Tibial nerve (tissue), 4 donors: ENCODE measurements around the gene SLC30A1. TPM values are rescaled to one million over a fixed set of nuclear protein-coding genes. Genes with fewer than 3 reads are reported as not detected.

Source experiments
- DNase-seq, 2 donors: peaks; one replicate each; pipeline ENCODE4 v3.0.0-alpha.2; 2019; ENCODE audit warnings: low spot score in 2 of 2
- H3K27ac ChIP-seq, 4 donors: fragments of 200-600 bp; sonication (generic) in 3 of 4; one replicate each; pipeline ENCODE4 v1.5.1; 2017 to 2019; ENCODE audit warnings: mild to moderate bottlenecking in 1 of 4
- H3K27me3 ChIP-seq, 2 donors: fragments of 200-600 bp; sonication (generic) in 1 of 2; one replicate each; pipeline versions ENCODE4 v1.5.1 to v1.6.0; 2017 to 2019
- H3K36me3 ChIP-seq, 3 donors: fragments of 200-600 bp; sonication (generic); one replicate each; pipeline ENCODE4 v1.5.1; 2018 to 2019
- H3K4me1 ChIP-seq, 4 donors: fragments of 200-600 bp; sonication (generic) in 3 of 4; one replicate each; pipeline ENCODE4 v1.5.1; 2017 to 2019
- H3K4me3 ChIP-seq, 4 donors: fragments of 200-600 bp; sonication (generic) in 3 of 4; one replicate each; pipeline ENCODE4 v1.5.1; 2017 to 2019; ENCODE audit warnings: mild to moderate bottlenecking in 1 of 4, moderate library complexity in 1 of 4
- H3K9me3 ChIP-seq, 4 donors: fragments of 200-600 bp; sonication (generic) in 3 of 4; one replicate each; pipeline ENCODE4 v1.5.1; 2017 to 2019
- CTCF ChIP-seq, 5 experiments: fragments of 200-600 bp in 3 of 5; fragments of 450-650 bp in 2 of 5; sonication (generic) in 3 of 5; IDR thresholded peaks; one replicate each; pipeline ENCODE4 v1.5.1; 2016 to 2019; ENCODE audit warnings: antibody characterized with exemption in 5 of 5, mild to moderate bottlenecking in 3 of 5, moderate library complexity in 2 of 5
- EP300 ChIP-seq, 2 donors: sonication (generic); formaldehyde crosslinking; IDR thresholded peaks; one replicate each; pipeline ENCODE4 v1.6.1; 2017; ENCODE audit warnings: antibody characterized with exemption in 2 of 2, mild to moderate bottlenecking in 1 of 2
- POLR2A ChIP-seq, 2 donors: fragments of 450-650 bp; IDR thresholded peaks; one replicate each; pipeline ENCODE4 v1.6.1; 2017; ENCODE audit warnings: antibody characterized with exemption in 2 of 2, mild to moderate bottlenecking in 2 of 2, moderate library complexity in 2 of 2
- WGBS, 2 donors: methylation state at CpG; one replicate each; pipeline ENCODE4 v1.1.5; 2018; 5-methylcytosine and 5-hydroxymethylcytosine counted together
- total RNA-seq, 4 donors: library from RNA; depleted of rRNA; stranded (reverse); fragments of >200 nt; gene quantifications; one replicate each; pipeline ENCODE4 v1.1.0, GENCODE V29; 2016

Gene SLC30A1
- total RNA-seq, 4 donors from 2014 or later: 11.7 to 17.9 (median 16.9) TPM

DNA sequence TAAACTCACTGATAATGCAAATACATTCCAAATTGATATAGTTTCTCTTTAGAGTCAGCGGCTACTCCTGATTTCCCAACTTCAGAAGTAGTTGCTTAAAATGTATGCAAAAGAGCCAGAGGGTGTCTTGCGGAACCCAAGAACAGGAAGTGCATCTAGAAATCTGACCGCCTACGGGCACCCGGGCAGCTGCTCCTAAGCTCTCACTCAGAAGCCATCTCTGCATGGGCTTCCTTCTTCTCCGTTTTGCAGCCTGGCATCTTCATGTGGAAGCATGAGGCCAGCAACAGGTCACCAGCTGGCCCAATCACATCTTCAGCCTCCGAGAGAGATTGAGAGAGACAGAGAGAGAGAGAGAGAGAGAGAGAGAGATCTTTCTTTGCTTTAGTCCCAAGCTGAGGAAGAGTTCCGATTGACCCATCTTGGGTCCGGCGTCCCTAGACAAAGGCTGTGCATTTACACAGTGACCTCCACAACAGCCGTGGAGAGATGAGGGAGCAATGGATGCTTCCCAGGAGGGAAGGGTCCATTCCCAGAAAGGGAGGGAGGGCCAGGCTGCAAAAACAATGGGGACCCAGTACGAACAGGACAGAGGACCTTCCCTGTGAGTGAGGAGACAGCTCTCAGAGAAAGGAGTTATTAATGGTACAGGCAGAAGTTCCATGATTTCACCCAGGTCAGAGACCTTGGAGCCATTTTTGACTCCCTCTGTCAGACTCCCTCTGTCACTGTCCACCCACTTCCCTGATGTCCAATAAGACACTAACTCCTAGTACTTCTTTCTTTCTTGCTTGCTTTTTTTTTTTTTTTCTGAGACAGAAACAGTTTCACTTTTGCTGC, 28.2 kb upstream of the SLC30A1 start:
- Histone ChIP-seq H3K27me3 (no peaks in the 10 kb centered on the region), H3K4me1 (peaks cover 0 to 27% (median 4%) of the 10 kb centered on the region in 4 donors), H3K9me3 (no peaks in the 10 kb centered on the region), H3K36me3 (no peaks in the 10 kb centered on the region), H3K4me3 (peak overlapping the region in 2 of 4 donors; percentile 21 to 25), H3K27ac (peak overlapping the region in 2 of 4 donors; percentile 4 to 36)
- no peak for TF ChIP-seq CTCF (IDR thresholded peaks at IDR 0.05)
- TF ChIP-seq EP300 (IDR thresholded peaks at IDR 0.05): peak in 1 of 2 donors; percentile 28
- no peak for TF ChIP-seq POLR2A (IDR thresholded peaks at IDR 0.05)
- no peak for DNase-seq
- WGBS, 2 donors: 68 to 74% methylated on average over 12 of the region's 12 CpGs

DNA sequence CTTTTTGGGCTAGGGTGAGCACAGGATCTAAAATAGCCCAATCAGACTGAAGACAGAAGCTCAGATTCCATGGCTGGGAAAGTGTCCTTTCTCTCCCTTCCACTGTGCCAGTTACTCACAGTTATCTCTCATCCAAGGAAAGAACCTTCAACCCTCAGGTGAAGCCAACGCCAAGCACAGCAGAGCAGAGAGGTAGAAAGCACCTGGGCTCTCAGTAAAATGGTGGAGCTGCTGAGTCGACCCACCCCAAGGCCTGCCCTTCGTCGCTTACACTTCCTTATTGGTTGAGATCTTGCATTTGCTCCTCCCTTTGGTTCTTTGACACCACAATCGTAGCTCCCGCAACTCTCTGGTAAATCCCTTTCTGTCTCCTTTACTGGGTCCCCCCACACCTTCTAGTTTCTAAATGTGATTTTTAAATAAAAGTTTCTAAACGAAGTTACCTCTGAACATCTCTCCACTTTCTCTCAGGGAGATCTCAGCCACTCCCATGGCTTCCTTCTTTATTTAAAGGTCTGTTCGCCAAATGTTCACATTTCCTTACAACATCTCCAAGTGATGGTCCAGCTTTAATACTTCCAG, 27.5 kb upstream of the SLC30A1 start:
- Histone ChIP-seq H3K27ac (peak overlapping the region in 2 of 4 donors; percentile 4 to 36), H3K9me3 (no peaks in the 10 kb centered on the region), H3K36me3 (no peaks in the 10 kb centered on the region), H3K27me3 (no peaks in the 10 kb centered on the region), H3K4me1 (peaks cover 0 to 21% (median 4%) of the 10 kb centered on the region in 4 donors), H3K4me3 (peak overlapping the region in 2 of 4 donors; percentile 21 to 25)
- no peak for DNase-seq
- 75 to 87% methylated on average over 8 of the region's 8 CpGs for WGBS, 2 donors
- TF ChIP-seq POLR2A (IDR thresholded peaks at IDR 0.05) (no peak), EP300 (IDR thresholded peaks at IDR 0.05) (no peak), CTCF (IDR thresholded peaks at IDR 0.05) (no peak)

DNA sequence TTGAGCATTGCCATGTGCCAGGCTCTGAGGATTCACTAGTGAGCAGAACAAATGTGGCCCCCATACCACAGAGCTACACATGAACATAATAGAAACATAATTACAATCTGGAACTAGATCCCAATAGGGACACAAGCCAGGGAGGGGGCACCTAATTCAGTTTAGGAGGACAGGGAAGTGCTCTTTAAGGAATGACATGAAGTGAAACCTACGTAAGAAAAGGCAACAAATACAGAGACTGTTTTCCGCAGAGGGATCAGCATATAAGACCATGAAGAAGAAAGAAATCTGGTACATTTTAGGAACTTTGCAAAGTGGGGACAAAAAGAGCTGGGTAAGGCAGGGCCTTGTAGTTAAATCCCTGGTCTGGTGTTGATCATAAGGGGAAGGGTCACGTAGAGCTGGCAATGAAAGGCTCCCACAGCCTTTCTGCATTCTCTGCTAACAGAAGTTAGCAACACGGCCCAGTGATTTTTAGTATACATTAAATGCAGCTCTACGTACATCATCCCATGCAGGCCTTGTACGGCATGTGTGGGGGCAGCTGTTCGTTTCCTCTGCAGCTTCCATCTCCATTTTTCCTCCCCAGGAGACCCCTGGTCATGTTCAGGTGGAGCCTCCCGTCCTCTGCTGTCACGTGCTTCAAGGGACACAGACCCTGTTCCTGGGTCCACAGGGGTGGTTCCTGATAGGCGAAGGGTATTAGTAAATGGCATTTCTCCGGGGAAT, 26.8 kb upstream of the SLC30A1 start:
- Histone ChIP-seq H3K4me1 (peaks cover 0 to 15% (median under 1%) of the 10 kb centered on the region in 4 donors), H3K9me3 (no peaks in the 10 kb centered on the region), H3K27me3 (no peaks in the 10 kb centered on the region), H3K36me3 (no peaks in the 10 kb centered on the region), H3K27ac (peak overlapping the region in 2 of 4 donors; percentile 4 to 36), H3K4me3 (peak overlapping the region in 2 of 4 donors; percentile 21 to 25)
- TF ChIP-seq EP300 (IDR thresholded peaks at IDR 0.05) (no peak), POLR2A (IDR thresholded peaks at IDR 0.05) (no peak), CTCF (IDR thresholded peaks at IDR 0.05) (no peak)
- 79 to 80% methylated on average over 11 of the region's 11 CpGs for WGBS, 2 donors
- no peak for DNase-seq

DNA sequence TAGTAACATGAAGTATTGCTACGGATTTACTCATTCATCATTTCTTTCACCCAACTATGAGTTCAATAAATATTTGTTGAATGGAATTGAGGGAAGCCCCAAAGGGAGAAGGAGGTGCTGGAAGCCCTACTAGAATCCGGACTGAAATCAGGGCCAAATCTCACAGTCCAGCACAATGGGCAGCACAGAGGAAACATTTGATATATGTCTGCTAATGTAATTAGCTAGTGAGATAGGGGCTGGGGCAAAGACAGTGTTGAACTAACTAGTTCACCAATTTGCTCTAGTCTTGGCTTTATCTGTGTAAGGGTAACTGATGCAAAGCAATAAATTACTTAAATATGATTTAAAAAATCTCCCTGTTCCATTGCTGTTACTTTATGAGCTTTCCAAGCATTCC, 26.1 kb upstream of the SLC30A1 start:
- 65 to 75% methylated on average over 2 of the region's 2 CpGs for WGBS, 2 donors
- no peaks in the 10 kb centered on the region for H3K27me3 ChIP-seq
- no peak for DNase-seq
- TF ChIP-seq EP300 (IDR thresholded peaks at IDR 0.05): no peak
- TF ChIP-seq CTCF (IDR thresholded peaks at IDR 0.05): no peak
- TF ChIP-seq POLR2A (IDR thresholded peaks at IDR 0.05): no peak
- H3K27ac ChIP-seq: no peak overlapping the region
- no peaks in the 10 kb centered on the region for H3K36me3 ChIP-seq
- no peaks in the 10 kb centered on the region for H3K9me3 ChIP-seq
- no peak overlapping the region for H3K4me3 ChIP-seq
- peaks cover 0 to 11% (median 0%) of the 10 kb centered on the region in 4 donors for H3K4me1 ChIP-seq
